ENCODE data around the gene CDH23.

DNA sequence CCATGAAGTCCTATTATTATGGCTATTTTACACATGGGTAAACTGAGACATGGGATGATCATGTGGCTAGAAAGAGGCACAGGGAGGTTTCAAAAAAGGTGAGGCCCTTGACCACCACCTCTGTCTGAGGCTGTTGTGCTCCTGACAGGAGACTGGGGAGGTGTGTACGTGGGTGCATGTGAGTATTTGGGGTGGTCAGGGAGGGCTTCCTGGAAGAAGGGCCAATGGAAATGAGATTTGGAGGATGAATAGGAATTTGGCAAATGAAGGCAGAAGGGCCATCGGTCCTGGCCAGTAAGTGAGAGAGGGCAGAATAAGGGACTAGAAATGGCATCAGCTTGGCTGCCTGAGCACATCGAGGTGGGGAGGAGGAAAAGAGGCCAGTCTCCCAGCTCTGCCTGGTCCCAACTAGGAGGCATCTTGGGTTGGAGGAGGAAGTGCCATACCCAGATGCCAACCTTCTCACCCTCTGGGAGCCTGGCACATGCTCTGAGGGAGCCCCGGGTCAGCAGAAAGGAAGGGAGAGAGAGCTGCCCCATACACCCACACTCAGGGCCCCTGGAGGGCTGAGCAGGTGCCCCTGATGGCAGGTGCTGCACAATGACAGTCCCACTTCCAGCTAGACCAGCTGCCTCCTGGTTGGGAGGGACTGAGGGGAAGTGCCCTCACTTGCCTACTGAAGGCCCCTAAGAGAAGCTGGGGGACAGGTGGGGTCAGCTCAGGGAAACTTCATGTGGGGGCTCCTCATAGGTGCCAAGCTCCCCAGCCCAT is 47.7 kb downstream of the CDH23 start:
- TF ChIP-seq USF2 (IDR thresholded peaks at IDR 0.05; ENCODE audit: low read length), result no peak
- no peak for TF ChIP-seq CTCF (IDR thresholded peaks at IDR 0.05; ENCODE audit: control extremely low read depth in 1 of 3, insufficient read depth in 1 of 3, low read depth in 1 of 3, low read length in 3 of 3)
- TF ChIP-seq EZH2 (IDR thresholded peaks at IDR 0.05; ENCODE audit: low read depth, low read length, severe bottlenecking), result no peak
- TF ChIP-seq POLR2AphosphoS5 (IDR thresholded peaks at IDR 0.05; ENCODE audit: low read depth, low read length), result no peak
- no peak for TF ChIP-seq ASH2L (IDR thresholded peaks at IDR 0.05; ENCODE audit: low read length)
- no peak for TF ChIP-seq RFX5 (IDR thresholded peaks at IDR 0.05; ENCODE audit: borderline replicate concordance, low read depth, low read length)
- no peak for TF ChIP-seq NRF1 (IDR thresholded peaks at IDR 0.05; ENCODE audit: low read depth, low read length)
- TF ChIP-seq EP300 (IDR thresholded peaks at IDR 0.05; ENCODE audit: borderline replicate concordance in 1 of 2, low read depth in 2 of 2, low read length in 2 of 2), result no peak
- TF ChIP-seq SIRT6 (IDR thresholded peaks at IDR 0.05; ENCODE audit: low read length), result no peak
- no peak for TF ChIP-seq BRCA1 (IDR thresholded peaks at IDR 0.05; ENCODE audit: low read depth, low read length)
